Caco-2 (cell line): ENCODE measurements around the gene REM2. TPM values are rescaled to one million over a fixed set of nuclear protein-coding genes. Genes with fewer than 3 reads are reported as not detected.

Source experiments
- BruUV-seq: library from RNA; stranded (reverse); fragments of 400-500 nt; replicated peaks from 2 replicates; lab custom pipeline; 2021; lab: Mats Ljungman, UMichigan
- CTCF ChIA-PET: fragments of 300-600 bp; sonication (Branson Sonifier 250); formaldehyde crosslinking; loops from one replicate; lab custom pipeline; 2022; ENCODE audit warnings: antibody characterized with exemption; lab: Charles Lee
- POLR2A ChIA-PET: fragments of 300-600 bp; sonication (Branson Sonifier 250); formaldehyde crosslinking; loops from one replicate; lab custom pipeline; 2022; ENCODE audit warnings: antibody characterized with exemption; lab: Charles Lee
- DNase-seq, 2 experiments: peaks; one replicate each; pipeline versions ENCODE4 v3.0.0 to v3.0.0-alpha.2; 2020 to 2022
- H3K27me3 ChIP-seq: replicated peaks from 2 replicates; pipeline ENCODE4 v1.6.0; 2011; ENCODE audit warnings: low read length; ENCODE audit not compliant: control insufficient read depth, insufficient read depth
- H3K36me3 ChIP-seq: 2 replicates; pipeline ENCODE4 v1.5.1; 2011; ENCODE audit warnings: low read length; ENCODE audit not compliant: control insufficient read depth, insufficient read depth
- H3K4me1 ChIP-seq: fragments of 250-450 bp; sonication (Bioruptor Pico); 2 replicates; pipeline ENCODE4 v1.5.1; 2020; ENCODE audit warnings: mild to moderate bottlenecking
- H3K4me3 ChIP-seq: 2 replicates; pipeline ENCODE4 v1.5.1; 2011; ENCODE audit warnings: low read depth, mild to moderate bottlenecking, control low read depth, low read length
- H3K9me3 ChIP-seq: fragments of 250-450 bp; sonication (Bioruptor Pico); 2 replicates; pipeline ENCODE4 v1.5.1; 2020; ENCODE audit warnings: mild to moderate bottlenecking, moderate library complexity
- H3K27ac Mint-ChIP-seq: one replicate; pipeline ENCODE4 v1.8.0; 2022; ENCODE audit warnings: mixed read lengths; ENCODE audit not compliant: unreplicated experiment
- H3K27me3 Mint-ChIP-seq: one replicate; pipeline ENCODE4 v1.8.0; 2022; ENCODE audit warnings: mixed read lengths; ENCODE audit not compliant: insufficient read depth, unreplicated experiment
- H3K36me3 Mint-ChIP-seq: one replicate; pipeline ENCODE4 v1.8.0; 2022; ENCODE audit warnings: mild to moderate bottlenecking, mixed read lengths; ENCODE audit not compliant: insufficient read depth, unreplicated experiment
- H3K4me1 Mint-ChIP-seq: one replicate; pipeline ENCODE4 v1.8.0; 2022; ENCODE audit warnings: low read depth, mixed read lengths; ENCODE audit not compliant: unreplicated experiment
- H3K4me3 Mint-ChIP-seq: one replicate; pipeline ENCODE4 v1.8.0; 2022; ENCODE audit warnings: mild to moderate bottlenecking, moderate library complexity, mixed read lengths; ENCODE audit not compliant: unreplicated experiment
- H3K9me3 Mint-ChIP-seq: one replicate; pipeline ENCODE4 v1.8.0; 2022; ENCODE audit warnings: mixed read lengths; ENCODE audit not compliant: unreplicated experiment
- CTCF ChIP-seq, 2 experiments: fragments of 200-600 bp in 1 of 2; IDR thresholded peaks; 1 replicate in 1 of 2; 2 replicates in 1 of 2; pipeline versions ENCODE4 v1.5.1 to v1.8.0; 2011 to 2022; ENCODE audit warnings: antibody characterized with exemption in 1 of 2, control low read depth in 1 of 2, inconsistent platforms in 1 of 2, low read depth in 1 of 2, low read length in 1 of 2, mild to moderate bottlenecking in 1 of 2, moderate library complexity in 1 of 2; ENCODE audit not compliant: insufficient read depth in 1 of 2, severe bottlenecking in 1 of 2, unreplicated experiment in 1 of 2
- intact Hi-C: fragments of 100-400 bp; cut with micrococcal nuclease; formaldehyde crosslinking; loops from one replicate; pipeline ENCODE4 v1.10.0; 2022; ENCODE audit not compliant: unreplicated experiment
- total RNA-seq: library from RNA; stranded (reverse); gene quantifications from 2 replicates; pipeline ENCODE4 v1.2.3, GENCODE V29; 2022

REM2 gene
- total RNA-seq, 1 experiment from 2014 or later = 0.41 TPM

DNA sequence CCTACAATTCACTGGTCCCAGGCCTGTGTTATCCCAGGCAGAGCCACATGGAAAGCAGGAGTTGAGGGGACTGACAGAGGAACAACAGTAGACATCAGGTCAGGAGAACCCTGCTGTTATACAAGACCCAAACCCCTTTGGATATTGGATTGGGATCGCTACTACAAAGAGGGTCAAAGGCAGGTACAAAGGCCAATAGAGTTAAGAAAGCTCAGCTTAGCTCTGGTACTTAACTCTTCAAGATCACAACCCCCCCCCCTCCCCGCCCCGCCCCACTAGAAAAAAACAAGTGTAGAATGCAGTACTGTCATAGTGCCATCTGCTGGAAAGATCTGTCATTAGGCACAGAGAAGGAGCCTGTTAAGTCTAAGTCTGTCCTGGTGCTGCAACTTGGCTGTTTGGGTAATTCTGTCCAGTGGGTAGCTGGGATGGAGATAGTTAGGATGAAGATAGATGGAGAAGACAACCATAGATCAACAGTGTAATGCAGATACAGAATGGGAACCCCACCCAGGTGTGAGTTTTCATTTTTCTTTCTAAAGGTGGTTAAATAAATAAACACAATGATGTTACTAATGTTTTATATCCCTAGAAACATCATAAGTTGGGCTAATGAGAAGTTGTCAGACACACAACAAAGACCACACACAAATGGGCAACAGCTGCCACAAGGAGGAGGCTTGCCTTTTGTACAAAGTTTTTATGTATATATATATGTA is 17.2 kb downstream of the REM2 start:
- Mint-ChIP-seq H3K4me1 (no peaks in the 10 kb centered on the region), H3K27me3 (no peaks in the 10 kb centered on the region), H3K4me3 (no peak overlapping the region), H3K27ac (no peak overlapping the region), H3K36me3 (peaks cover 40% of the 10 kb centered on the region), H3K9me3 (no peaks in the 10 kb centered on the region)
- Histone ChIP-seq H3K4me3 (no peak overlapping the region), H3K9me3 (no peaks in the 10 kb centered on the region), H3K27me3 (no peaks in the 10 kb centered on the region), H3K36me3 (peaks cover 10% of the 10 kb centered on the region), H3K4me1 (0 out of 2 replicates have a peak, but pooled peaks cover 7% of the 10 kb centered on the region)
- CTCF ChIA-PET = interaction anchor here (0.6 to 1.6 kb wide), 18 partner anchors 10 to 330 kb away, joined by 3 to 10 read pairs (median 4); partner anchors contain the start of genes LRP10 and RBM23
- BruUV-seq = no TSS peak
- intact Hi-C loops = loop anchor here (1.0 kb wide), 3 partner anchors 28 to 343 kb away; no protein-coding TSS in a partner anchor
- TF ChIP-seq CTCF (IDR thresholded peaks at IDR 0.05; ENCODE audit: insufficient read depth in 1 of 2, low read depth in 1 of 2, low read length in 1 of 2, severe bottlenecking in 1 of 2, unreplicated experiment in 1 of 2) = peak; percentile 46 to 70
- POLR2A ChIA-PET = interaction anchor here (0.6 kb wide), 1 partner anchor 28 kb away, joined by 3 read pairs; no protein-coding TSS in a partner anchor
- peak; percentile 57 to 64 for DNase-seq

- no peaks in the 10 kb centered on the region for H3K27me3 ChIP-seq
- ChIA-PET CTCF (interaction anchor here (0.7 to 1.1 kb wide), 2 partner anchors 30 to 49 kb away, joined by 3 to 4 read pairs; no protein-coding TSS in a partner anchor), POLR2A (interaction anchor here (0.6 kb wide), 1 partner anchor 29 kb away, joined by 3 read pairs; no protein-coding TSS in a partner anchor)
- intact Hi-C loops = no loop called here
- Mint-ChIP-seq H3K4me1 (no peaks in the 10 kb centered on the region), H3K9me3 (no peaks in the 10 kb centered on the region), H3K36me3 (peaks cover 56% of the 10 kb centered on the region), H3K27ac (no peak overlapping the region), H3K27me3 (no peaks in the 10 kb centered on the region), H3K4me3 (no peak overlapping the region)
- H3K4me3 ChIP-seq = no peak overlapping the region
- H3K36me3 ChIP-seq = peaks cover 10% of the 10 kb centered on the region
- TF ChIP-seq CTCF (IDR thresholded peaks at IDR 0.05; ENCODE audit: insufficient read depth in 1 of 2, low read depth in 1 of 2, low read length in 1 of 2, severe bottlenecking in 1 of 2, unreplicated experiment in 1 of 2) = no peak
- H3K4me1 ChIP-seq = 0 out of 2 replicates have a peak, but pooled peaks cover 7% of the 10 kb centered on the region
- DNase-seq = no peak
- BruUV-seq = no TSS peak
- no peaks in the 10 kb centered on the region for H3K9me3 ChIP-seq
Observed at GRCh38 chr14:22901799-22902198, 18.8 kb downstream of the REM2 start.

DNA sequence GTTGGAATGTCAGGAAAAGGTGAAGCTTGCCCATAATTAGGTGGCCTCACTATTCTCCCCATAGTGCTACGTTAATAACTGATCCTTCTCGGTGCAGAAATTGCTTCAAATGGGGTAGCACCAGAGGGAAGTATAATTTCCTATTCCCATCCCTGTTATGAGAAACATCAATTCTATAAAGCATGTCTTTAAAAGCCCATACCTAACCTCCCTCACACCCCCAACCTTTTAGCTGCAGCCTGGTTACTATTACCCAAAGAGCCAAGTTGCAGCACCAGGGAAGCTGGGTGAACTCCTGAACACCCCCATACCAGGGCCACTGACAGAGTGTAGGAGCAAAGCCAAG is 20.7 kb downstream of the REM2 start:
- intact Hi-C loops = no loop called here
- Mint-ChIP-seq H3K27ac (no peak overlapping the region), H3K4me1 (no peaks in the 10 kb centered on the region), H3K4me3 (no peak overlapping the region), H3K27me3 (no peaks in the 10 kb centered on the region), H3K36me3 (peaks cover 66% of the 10 kb centered on the region), H3K9me3 (no peaks in the 10 kb centered on the region)
- no peak for DNase-seq
- CTCF ChIA-PET = interaction anchor here (1.2 to 1.5 kb wide), 2 partner anchors 25 to 27 kb away, joined by 4 read pairs; partner anchors contain the start of gene PRMT5
- Histone ChIP-seq H3K36me3 (peaks cover 10% of the 10 kb centered on the region), H3K4me1 (no peaks in the 10 kb centered on the region), H3K9me3 (no peaks in the 10 kb centered on the region), H3K4me3 (no peak overlapping the region), H3K27me3 (no peaks in the 10 kb centered on the region)
- no TSS peak for BruUV-seq
- POLR2A ChIA-PET = no interaction called here
- TF ChIP-seq CTCF (IDR thresholded peaks at IDR 0.05; ENCODE audit: insufficient read depth in 1 of 2, low read depth in 1 of 2, low read length in 1 of 2, severe bottlenecking in 1 of 2, unreplicated experiment in 1 of 2) = no peak
